Activated T-cell treated with anti-CD3 and anti-CD28 coated beads, Interleukin-2, amount 50 U/mL, for 72 hours (primary cell): ENCODE measurements around the gene ASXL1. TPM values are rescaled to one million over a fixed set of nuclear protein-coding genes. Genes with fewer than 3 reads are reported as not detected.

Source experiments
- ATAC-seq, 2 donors: fragments of 150-1000 bp; cut with Tn5 transposase; replicated peaks in 1 of 2; 2 replicates each; pipeline ENCODE4 v1.10.0; 2021; ENCODE audit warnings: moderate library complexity in 2 of 2, mild to moderate bottlenecking in 1 of 2
- DNase-seq, 2 donors: peaks; one replicate each; pipeline ENCODE4 v3.0.0; 2021 to 2022; ENCODE audit warnings: mixed read lengths in 1 of 2
- H3K27ac Mint-ChIP-seq: one replicate; pipeline ENCODE4 v1.8.0; 2022; ENCODE audit warnings: mild to moderate bottlenecking, moderate library complexity, mixed read lengths
- H3K27me3 Mint-ChIP-seq: one replicate; pipeline ENCODE4 v1.8.0; 2022; ENCODE audit warnings: low read depth, mixed read lengths
- H3K36me3 Mint-ChIP-seq, 2 donors: one replicate each; pipeline ENCODE4 v1.8.0; 2022; ENCODE audit warnings: mixed read lengths in 2 of 2, mild to moderate bottlenecking in 1 of 2; ENCODE audit not compliant: insufficient read depth in 2 of 2
- H3K4me1 Mint-ChIP-seq: one replicate; pipeline ENCODE4 v1.8.0; 2022; ENCODE audit warnings: low read depth, mixed read lengths
- H3K4me3 Mint-ChIP-seq, 2 donors: one replicate each; pipeline ENCODE4 v1.8.0; 2022; ENCODE audit warnings: mild to moderate bottlenecking in 2 of 2, mixed read lengths in 2 of 2, moderate library complexity in 2 of 2
- H3K9me3 Mint-ChIP-seq, 2 donors: one replicate each; pipeline ENCODE4 v1.8.0; 2022; ENCODE audit warnings: mixed read lengths in 2 of 2
- total RNA-seq, 2 donors: library from RNA; stranded (reverse); gene quantifications; one replicate each; pipeline ENCODE4 v1.2.3, GENCODE V29; 2022

The ASXL1 gene
- total RNA-seq, 2 donors from 2014 or later: 158 to 168 TPM

DNA sequence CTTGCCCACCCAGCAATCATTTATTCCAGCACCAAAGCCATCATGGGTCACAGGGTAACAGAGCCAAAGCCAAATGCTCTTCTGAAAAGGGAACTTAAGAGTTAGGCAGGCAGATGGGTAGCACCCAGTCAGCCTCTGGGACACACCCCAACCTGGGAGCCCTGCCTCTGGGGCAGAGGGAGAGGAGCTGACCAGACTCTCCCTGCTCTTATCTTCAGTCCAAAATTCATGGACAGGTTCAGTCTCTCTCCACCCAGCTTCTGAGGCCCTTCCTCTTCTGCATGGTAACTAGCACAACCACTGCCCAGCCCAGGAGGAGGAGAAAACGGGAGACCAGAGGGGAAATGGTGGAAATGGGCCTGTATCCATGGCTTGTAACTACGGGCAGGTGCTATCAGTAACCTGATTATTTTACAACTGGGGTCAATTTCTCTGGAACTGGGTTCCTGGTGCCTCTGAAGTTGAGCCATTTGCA is 121.6 kb downstream of the ASXL1 start:
- no peak for DNase-seq
- no peaks in the 10 kb centered on the region for H3K27me3 Mint-ChIP-seq
- H3K36me3 Mint-ChIP-seq: no peaks in the 10 kb centered on the region
- ATAC-seq: no peak
- H3K9me3 Mint-ChIP-seq: no peaks in the 10 kb centered on the region
- H3K27ac Mint-ChIP-seq: no peak overlapping the region
- H3K4me3 Mint-ChIP-seq: no peak overlapping the region
- peaks cover 41% of the 10 kb centered on the region for H3K4me1 Mint-ChIP-seq

DNA sequence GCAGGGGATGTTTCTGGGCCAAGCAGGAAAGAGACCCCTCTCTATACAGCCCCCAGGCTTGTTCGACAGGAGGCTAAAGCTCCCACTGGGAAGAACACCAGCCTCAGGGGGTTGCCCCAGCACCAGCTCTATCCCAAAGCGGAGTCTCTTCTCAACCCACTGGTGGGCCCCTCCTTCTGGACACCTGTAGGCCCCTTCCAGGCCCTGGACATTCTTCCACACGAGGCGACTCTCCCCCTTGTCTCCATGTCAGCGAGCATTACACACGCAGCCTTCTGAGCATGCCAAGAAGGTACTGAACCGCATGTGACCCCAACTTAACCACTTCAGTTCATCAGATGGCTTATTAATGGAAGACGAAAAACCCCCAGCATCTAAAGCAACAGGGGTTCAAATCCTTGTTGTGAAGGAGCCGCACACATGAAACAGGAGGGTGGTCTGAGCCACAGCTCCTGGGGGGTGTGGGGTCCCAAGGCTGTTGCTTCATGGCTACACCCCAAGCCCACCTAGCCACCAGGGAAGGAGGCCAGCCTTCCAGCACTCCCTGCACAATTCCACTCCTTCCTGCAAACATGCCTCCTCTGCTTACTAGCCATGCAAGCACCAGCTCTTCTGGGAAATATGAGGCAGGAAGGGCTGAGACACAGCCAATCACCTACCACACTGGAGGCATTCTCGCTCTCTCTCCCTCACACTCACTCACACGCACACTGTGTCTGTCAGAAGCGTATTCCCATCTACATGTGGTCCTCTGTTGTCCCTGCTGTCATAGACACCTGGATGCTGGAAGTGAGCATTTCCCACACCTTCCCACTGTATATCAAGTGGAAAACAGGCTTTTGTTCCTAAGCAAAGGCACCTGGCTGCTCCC is 122.5 kb downstream of the ASXL1 start:
- Mint-ChIP-seq H3K9me3 (no peaks in the 10 kb centered on the region), H3K36me3 (no peaks in the 10 kb centered on the region), H3K27ac (no peak overlapping the region), H3K27me3 (no peaks in the 10 kb centered on the region), H3K4me1 (peaks cover 49% of the 10 kb centered on the region), H3K4me3 (no peak overlapping the region)
- DNase-seq: no peak
- no peak for ATAC-seq

DNA sequence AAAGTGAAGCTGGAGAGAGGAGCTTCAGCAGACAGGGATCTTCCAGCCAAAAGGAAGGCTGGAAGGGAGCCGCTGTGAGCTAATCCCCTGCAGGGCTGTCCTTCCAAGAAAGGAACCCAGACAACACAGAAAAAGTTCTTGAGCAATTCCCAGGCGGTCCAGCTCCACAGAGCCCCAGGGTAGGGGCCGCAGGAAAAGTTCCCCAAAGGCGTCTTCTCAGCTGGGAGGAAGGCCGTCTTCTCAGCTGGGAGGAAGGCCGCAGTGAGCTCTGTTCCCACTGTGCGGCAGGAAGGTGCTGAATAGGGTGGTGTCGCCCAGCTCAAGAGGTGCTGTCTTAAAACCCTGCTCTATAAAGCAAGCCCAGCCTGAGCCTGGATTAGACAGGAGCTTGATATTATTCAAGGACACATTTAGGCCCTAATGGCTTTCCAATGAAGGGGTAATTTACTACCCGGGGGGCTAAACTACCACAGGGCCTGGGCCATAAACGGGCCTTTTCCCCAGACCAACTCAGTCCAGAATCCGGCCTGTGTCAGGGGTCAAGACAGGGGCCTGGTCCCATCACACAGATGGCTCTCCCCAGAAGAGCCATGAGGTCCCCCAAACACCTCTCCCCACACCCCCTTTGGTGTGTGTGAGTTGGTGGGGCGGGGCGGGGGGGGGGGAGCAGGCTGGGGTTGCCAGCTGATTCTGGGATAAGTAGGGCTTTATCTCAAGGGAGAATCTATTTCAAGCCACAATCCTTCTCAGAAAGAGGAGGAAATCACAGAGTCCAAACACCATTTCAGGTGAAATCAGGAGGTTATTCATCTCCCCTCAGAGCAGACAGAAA is 123.4 kb downstream of the ASXL1 start:
- H3K4me3 Mint-ChIP-seq: peak overlapping the region in 1 of 2 donors; percentile 75
- no peak overlapping the region for H3K27ac Mint-ChIP-seq
- DNase-seq (no peak), ATAC-seq (no peak)
- no peaks in the 10 kb centered on the region for H3K36me3 Mint-ChIP-seq
- H3K27me3 Mint-ChIP-seq: no peaks in the 10 kb centered on the region
- peaks cover 41% of the 10 kb centered on the region for H3K4me1 Mint-ChIP-seq
- H3K9me3 Mint-ChIP-seq: no peaks in the 10 kb centered on the region

DNA sequence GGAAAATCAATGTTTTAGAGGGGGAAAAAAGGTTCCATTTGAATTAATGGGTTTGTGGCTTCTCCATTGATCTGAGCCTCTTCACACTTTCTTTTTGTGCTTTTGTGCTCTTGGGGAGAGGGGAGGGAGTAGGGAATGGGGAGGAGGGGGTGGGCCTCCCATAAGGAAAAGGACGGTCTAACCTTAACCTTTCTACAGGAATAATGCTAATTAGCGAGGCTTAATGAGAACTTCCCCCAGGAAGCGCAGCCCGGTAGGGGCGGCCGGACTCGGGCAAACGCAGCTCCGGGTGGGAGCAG is 124.0 kb downstream of the ASXL1 start:
- ATAC-seq: no peak
- H3K9me3 Mint-ChIP-seq: no peaks in the 10 kb centered on the region
- H3K4me1 Mint-ChIP-seq: peaks cover 36% of the 10 kb centered on the region

DNA sequence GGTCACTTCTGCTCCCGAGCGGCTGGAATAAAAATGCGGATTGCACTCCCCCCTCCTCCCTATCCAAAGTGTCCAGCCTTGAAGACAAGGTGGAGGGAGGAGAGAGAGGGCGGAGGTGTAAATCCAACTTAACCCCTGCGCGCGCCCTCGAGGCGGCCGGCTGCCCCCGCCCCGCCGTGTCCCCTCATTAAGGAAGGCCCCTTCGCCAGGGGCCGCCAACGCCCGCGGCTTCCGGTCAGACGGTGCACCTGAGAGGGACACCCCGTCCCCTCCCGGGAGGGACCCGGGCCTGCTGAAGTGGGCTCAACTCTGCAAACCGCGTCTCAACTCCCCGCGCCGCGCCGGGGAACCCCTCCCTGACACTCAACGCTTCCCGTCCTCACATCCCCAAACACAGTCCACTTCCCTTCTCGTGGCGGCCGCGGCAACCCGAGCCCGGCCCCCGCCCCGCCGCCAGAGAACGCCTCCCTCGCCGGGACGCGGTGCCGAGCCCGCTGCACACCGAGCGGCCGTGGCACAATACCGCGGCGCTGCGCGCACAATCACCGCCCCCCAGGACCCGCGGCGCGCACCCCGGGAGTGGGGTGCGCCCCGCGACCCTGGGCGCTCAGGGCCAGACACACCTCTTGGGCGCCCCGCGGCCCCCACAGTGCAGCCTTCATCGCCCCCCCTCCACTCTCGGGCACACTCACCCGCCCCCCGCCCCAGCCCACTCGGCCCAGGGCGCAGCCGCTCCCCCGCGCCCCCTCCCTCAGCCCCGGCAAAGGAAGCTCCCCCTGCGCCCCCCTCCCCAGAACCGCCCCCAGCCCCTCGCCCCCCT is 124.5 kb downstream of the ASXL1 start:
- H3K9me3 Mint-ChIP-seq: no peaks in the 10 kb centered on the region
- H3K4me1 Mint-ChIP-seq: peaks cover 35% of the 10 kb centered on the region
- H3K27me3 Mint-ChIP-seq: no peaks in the 10 kb centered on the region
- no peak overlapping the region for H3K27ac Mint-ChIP-seq
- peak; percentile 26 to 31 for ATAC-seq
- DNase-seq: peak; percentile 34 to 49
- peak overlapping the region; percentile 75 to 79 for H3K4me3 Mint-ChIP-seq
- H3K36me3 Mint-ChIP-seq: peaks cover 0 to 2% of the 10 kb centered on the region in 2 donors

More for the DNA sequence above, 124.0 kb downstream of the ASXL1 start:
- Mint-ChIP-seq H3K27me3 (no peaks in the 10 kb centered on the region), H3K4me3 (peak overlapping the region; percentile 75 to 79), H3K36me3 (peaks cover 0 to 2% of the 10 kb centered on the region in 2 donors), H3K27ac (no peak overlapping the region)
- DNase-seq: no peak

DNA sequence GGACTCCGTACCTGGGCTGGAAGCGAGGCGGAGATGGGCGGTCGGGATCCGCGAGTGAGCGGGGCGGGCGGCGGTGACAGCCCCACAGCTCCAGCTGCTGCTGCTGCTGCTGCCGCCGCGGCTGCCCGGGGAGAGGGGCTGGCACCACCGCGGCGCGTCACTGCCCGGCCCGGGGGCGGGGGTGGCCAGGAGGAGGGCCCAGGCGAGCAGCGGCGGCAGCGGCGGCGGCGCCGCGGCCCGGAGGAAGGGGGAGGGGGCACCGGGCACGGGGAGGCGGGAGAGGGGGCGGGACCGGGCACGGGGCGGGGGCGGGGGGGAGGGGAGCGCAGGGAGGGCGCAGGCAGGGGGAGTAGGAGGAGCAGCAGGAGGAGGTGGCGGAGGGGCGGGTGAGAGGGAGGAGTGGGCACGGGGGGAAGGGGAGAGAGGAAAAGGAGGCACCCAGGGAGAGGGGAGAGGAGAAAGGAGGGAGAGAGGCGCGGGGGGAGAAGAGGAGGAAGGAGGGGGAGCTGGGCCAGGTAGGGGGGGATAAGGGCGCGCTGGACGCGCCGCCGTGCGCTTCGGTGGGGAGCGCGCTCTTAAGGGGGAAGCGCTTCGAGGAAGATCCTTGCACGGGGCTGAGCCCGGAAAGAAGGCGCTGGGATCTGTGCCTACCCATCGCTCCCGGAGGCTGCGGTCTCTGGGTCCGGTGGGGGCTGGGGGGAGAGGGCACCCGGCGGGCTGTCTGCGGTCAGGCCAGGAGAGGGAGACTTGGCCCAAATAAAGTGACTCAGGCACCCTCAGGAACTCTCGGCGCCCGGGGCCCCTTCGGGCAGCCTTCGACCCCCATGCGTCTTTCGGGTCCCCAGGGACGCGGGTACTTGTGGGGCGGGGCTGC is 125.5 kb downstream of the ASXL1 start:
- peak; percentile 64 to 66 for ATAC-seq
- peaks cover 31% of the 10 kb centered on the region for H3K4me1 Mint-ChIP-seq
- no peaks in the 10 kb centered on the region for H3K27me3 Mint-ChIP-seq
- H3K36me3 Mint-ChIP-seq: peaks cover 0 to 5% of the 10 kb centered on the region in 2 donors
- H3K4me3 Mint-ChIP-seq: peak overlapping the region; percentile 82 to 85
- no peaks in the 10 kb centered on the region for H3K9me3 Mint-ChIP-seq
- no peak overlapping the region for H3K27ac Mint-ChIP-seq
- DNase-seq: peak; percentile 75 to 77

DNA sequence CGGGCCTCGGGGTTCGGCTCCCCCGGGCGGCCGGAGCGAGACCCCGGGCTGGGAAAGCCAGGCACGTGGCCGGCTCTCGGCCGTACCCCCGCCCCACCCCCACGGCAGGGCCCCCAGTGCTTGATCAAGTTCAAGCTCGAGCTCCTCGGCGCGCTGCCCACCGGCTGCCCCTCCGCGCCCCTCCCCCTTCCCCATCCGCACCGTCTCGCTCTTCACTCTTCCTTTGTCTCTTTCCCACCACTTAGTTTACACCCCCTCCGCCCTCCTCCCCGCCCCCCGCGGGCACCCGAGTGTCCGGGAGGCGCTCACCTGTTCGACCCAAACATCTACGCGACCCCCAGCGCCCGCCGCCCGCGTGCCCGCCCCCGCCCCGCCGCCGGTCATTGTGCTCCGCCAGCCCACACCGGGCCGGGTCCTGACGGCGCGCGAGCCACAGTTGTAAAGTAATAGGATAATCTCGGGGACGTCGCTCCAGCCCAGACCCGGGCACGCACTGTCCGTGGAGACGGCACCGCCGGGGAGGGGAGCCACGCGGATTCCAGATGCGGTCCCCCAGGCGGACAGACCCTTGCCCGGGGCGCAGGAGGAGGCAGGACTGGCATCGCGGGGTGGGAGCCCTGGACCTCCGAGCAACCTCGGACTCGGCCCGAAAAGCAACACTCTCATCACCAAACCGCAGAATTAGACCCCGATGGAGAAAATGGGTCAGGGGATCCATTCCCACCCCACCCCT is 126.3 kb downstream of the ASXL1 start:
- Mint-ChIP-seq H3K36me3 (peaks cover 0 to 8% of the 10 kb centered on the region in 2 donors), H3K4me3 (peak overlapping the region; percentile 88 to 97), H3K9me3 (peaks cover 0 to 2% of the 10 kb centered on the region in 2 donors), H3K27me3 (no peaks in the 10 kb centered on the region), H3K4me1 (peaks cover 31% of the 10 kb centered on the region), H3K27ac (no peak overlapping the region)
- peak; percentile 21 to 32 for ATAC-seq
- DNase-seq: peak; percentile 20 to 38

DNA sequence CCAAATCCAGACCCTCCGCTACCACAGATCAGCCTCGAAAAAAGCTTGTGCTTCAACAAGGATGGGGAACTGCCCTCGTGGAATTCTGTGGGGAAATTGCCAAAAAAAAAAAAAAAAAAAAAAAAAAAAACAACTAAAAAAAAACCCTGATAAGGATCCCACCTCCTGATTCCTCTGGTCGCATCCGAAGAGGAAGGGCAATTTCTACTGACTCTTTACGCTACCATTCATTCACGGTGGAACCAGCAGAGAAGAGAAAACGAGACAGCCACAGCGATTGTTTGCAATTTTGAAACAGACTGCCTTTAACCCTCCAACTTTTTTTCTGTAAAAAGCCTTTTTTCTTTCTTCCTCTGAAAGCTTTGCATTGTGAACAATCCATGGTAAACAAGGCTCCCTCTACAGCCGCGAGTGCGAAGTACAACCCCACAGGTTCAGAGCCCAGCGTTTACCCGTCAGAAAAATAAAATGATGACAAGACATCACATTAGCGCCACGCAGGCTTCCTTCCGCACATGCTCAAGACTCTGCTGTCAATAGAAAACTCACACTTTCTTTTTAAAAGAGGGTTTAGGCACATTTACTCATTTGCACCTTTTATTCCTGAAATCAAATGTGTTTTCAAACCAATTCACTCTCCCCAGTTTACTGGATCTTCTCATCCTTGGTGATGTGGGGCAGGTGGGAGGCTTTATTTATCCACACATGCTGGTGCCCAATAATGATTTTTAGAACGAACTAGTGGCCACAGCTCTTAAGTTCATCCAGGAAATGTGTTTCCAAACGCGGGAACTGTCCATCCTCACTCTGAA is 127.0 kb downstream of the ASXL1 start:
- peak overlapping the region; percentile 94 for H3K27ac Mint-ChIP-seq
- DNase-seq (peak; percentile 77 to 84), ATAC-seq (peak; percentile 78 to 80)
- peaks cover 23% of the 10 kb centered on the region for H3K4me1 Mint-ChIP-seq
- H3K27me3 Mint-ChIP-seq: no peaks in the 10 kb centered on the region
- peaks cover 0 to 2% of the 10 kb centered on the region in 2 donors for H3K9me3 Mint-ChIP-seq
- H3K36me3 Mint-ChIP-seq: peaks cover 0 to 8% of the 10 kb centered on the region in 2 donors
- peak overlapping the region; percentile 88 to 97 for H3K4me3 Mint-ChIP-seq

DNA sequence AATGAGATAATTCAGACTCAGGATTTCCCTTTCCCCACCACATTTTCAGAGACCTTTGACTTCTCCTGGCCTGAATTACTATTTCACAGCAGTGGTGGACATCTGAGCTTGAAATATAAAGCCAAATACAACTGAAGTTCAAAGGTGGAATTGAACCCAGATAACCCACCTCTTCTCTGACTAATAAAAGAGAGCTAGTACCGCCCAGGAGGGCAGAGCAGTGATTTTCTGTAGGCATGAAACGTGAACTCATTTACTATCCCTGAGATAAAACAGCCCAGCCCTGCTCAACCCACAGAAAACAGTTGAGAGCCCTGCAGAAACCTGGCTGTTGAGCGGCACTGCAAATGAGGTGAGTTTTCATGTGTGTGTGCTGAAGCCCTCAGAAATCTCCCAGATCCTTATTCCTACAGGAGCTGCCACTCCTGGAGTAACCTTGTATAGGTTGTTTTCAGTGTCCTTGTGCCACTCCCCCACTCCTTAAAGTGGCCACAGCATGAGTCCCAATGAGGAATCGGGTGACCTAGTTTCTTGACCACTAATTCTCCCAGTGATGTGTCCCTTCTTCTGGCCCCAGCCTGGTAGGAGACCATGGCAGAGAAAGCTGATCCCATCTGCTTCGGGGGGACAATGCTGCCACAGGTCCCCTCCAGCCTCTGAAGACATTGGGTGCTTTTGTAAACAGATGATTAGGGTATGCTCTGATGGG is 127.8 kb downstream of the ASXL1 start:
- H3K9me3 Mint-ChIP-seq: peaks cover 0 to 2% of the 10 kb centered on the region in 2 donors
- peak overlapping the region in 1 of 2 donors; percentile 97 for H3K4me3 Mint-ChIP-seq
- H3K27ac Mint-ChIP-seq: peak overlapping the region; percentile 94
- no peaks in the 10 kb centered on the region for H3K27me3 Mint-ChIP-seq
- H3K4me1 Mint-ChIP-seq: peaks cover 17% of the 10 kb centered on the region
- peaks cover 0 to 8% of the 10 kb centered on the region in 2 donors for H3K36me3 Mint-ChIP-seq
- DNase-seq: no peak
- ATAC-seq: no peak

DNA sequence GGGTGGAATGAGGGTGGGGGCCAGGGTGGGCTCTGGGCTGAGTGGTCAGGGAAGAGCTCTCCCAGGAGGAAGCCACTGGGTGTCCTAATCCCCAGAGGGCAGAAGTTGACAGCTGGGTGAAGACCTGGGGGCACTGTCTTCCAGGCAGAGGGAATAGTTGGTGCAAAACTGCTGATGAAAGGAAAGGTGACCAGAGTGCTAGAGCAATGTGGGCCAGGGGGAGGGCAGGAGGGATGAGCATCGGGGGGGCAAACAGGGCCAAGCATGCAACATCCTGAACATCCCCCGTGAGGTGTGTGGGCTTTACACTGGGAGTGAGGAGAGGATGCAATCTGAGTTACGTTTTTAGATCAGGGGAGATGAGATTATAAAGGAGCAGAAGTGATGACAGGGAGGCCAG is 129.2 kb downstream of the ASXL1 start:
- Mint-ChIP-seq H3K4me1 (peaks cover 12% of the 10 kb centered on the region), H3K27me3 (no peaks in the 10 kb centered on the region), H3K9me3 (peaks cover 0 to 2% of the 10 kb centered on the region in 2 donors), H3K36me3 (peaks cover 0 to 8% of the 10 kb centered on the region in 2 donors), H3K27ac (no peak overlapping the region), H3K4me3 (no peak overlapping the region)
- ATAC-seq: no peak
- no peak for DNase-seq
